ENCODE measurements around the gene TULP1.

The TULP1 gene

GRCh38 chr6:35533981-35534380, 21.3 kb upstream of the TULP1 start:
- no peaks in the 10 kb centered on the region; the same call in 1 of the 2 replicates for H3K27me3 ChIP-seq (replicated peaks; ENCODE audit: control insufficient read depth, insufficient read depth, low read length)
- no peak for DNase-seq (ENCODE audit: extremely low read depth, insufficient read length)
- no peaks in the 10 kb centered on the region for H3K36me3 ChIP-seq (ENCODE audit: control insufficient read depth, insufficient read depth, low read length)
- no peak overlapping the region for H3K4me3 ChIP-seq (replicated peaks; ENCODE audit: low read depth, low read length)
- TF ChIP-seq CTCF (IDR thresholded peaks at IDR 0.05; ENCODE audit: insufficient read depth, low read length, poor library complexity, severe bottlenecking) = no peak

- Histone ChIP-seq H3K27me3 (replicated peaks; ENCODE audit: control insufficient read depth, insufficient read depth, low read length) (no peaks in the 10 kb centered on the region; the same call in 1 of the 2 replicates), H3K4me3 (replicated peaks; ENCODE audit: low read depth, low read length) (no peak overlapping the region), H3K36me3 (ENCODE audit: control insufficient read depth, insufficient read depth, low read length) (no peaks in the 10 kb centered on the region)
- no peak for DNase-seq (ENCODE audit: extremely low read depth, insufficient read length)
- no peak for TF ChIP-seq CTCF (IDR thresholded peaks at IDR 0.05; ENCODE audit: insufficient read depth, low read length, poor library complexity, severe bottlenecking)
Observed at GRCh38 chr6:35532126-35532525, 19.4 kb upstream of the TULP1 start.

GRCh38 chr6:35524380-35525020, 11.8 kb upstream of the TULP1 start:
- Histone ChIP-seq H3K36me3 (ENCODE audit: control insufficient read depth, insufficient read depth, low read length) (no peaks in the 10 kb centered on the region), H3K27me3 (replicated peaks; ENCODE audit: control insufficient read depth, insufficient read depth, low read length) (no peaks in the 10 kb centered on the region), H3K4me3 (replicated peaks; ENCODE audit: low read depth, low read length) (no peak overlapping the region)
- no peak for DNase-seq (ENCODE audit: extremely low read depth, insufficient read length)
- no peak for TF ChIP-seq CTCF (IDR thresholded peaks at IDR 0.05; ENCODE audit: insufficient read depth, low read length, poor library complexity, severe bottlenecking)

GRCh38 chr6:35522660-35523658, 10.3 kb upstream of the TULP1 start:
- peak; percentile 59 for DNase-seq (ENCODE audit: extremely low read depth, insufficient read length)
- H3K4me3 ChIP-seq (replicated peaks; ENCODE audit: low read depth, low read length) = peak overlapping the region; percentile 45
- no peaks in the 10 kb centered on the region for H3K36me3 ChIP-seq (ENCODE audit: control insufficient read depth, insufficient read depth, low read length)
- no peaks in the 10 kb centered on the region for H3K27me3 ChIP-seq (replicated peaks; ENCODE audit: control insufficient read depth, insufficient read depth, low read length)
- TF ChIP-seq CTCF (IDR thresholded peaks at IDR 0.05; ENCODE audit: insufficient read depth, low read length, poor library complexity, severe bottlenecking) = peak; percentile 97

GRCh38 chr6:35522151-35522550, 9.5 kb upstream of the TULP1 start:
- no peak for TF ChIP-seq CTCF (IDR thresholded peaks at IDR 0.05; ENCODE audit: insufficient read depth, low read length, poor library complexity, severe bottlenecking)
- no peak for DNase-seq (ENCODE audit: extremely low read depth, insufficient read length)
- no peak overlapping the region for H3K4me3 ChIP-seq (replicated peaks; ENCODE audit: low read depth, low read length)
- H3K27me3 ChIP-seq (replicated peaks; ENCODE audit: control insufficient read depth, insufficient read depth, low read length) = no peaks in the 10 kb centered on the region
- no peaks in the 10 kb centered on the region for H3K36me3 ChIP-seq (ENCODE audit: control insufficient read depth, insufficient read depth, low read length)
